Body of pancreas (tissue), 4 donors: Measurements from ENCODE around the gene ST6GALNAC1. TPM values are rescaled to one million over a fixed set of nuclear protein-coding genes. Genes with fewer than 3 reads are reported as not detected.

ENCODE experiments used
- ATAC-seq: fragments of 150-250 bp; one replicate; pipeline ENCODE4 v1.9.1; 2016
- DNase-seq, 4 donors: peaks; one replicate each; pipeline ENCODE4 v3.0.0-alpha.2; 2019
- H3K27ac ChIP-seq, 4 donors: fragments of 200-600 bp; sonication (generic); 1 replicate in 3 of 4; 2 replicates in 1 of 4; pipeline versions ENCODE4 v1.5.1 to v1.6.1; 2016 to 2019; ENCODE audit warnings: mild to moderate bottlenecking in 1 of 4, mixed read lengths in 1 of 4, moderate library complexity in 1 of 4
- H3K27me3 ChIP-seq, 2 donors: fragments of 200-600 bp; sonication (generic); one replicate each; pipeline ENCODE4 v1.6.0; 2016; ENCODE audit warnings: mild to moderate bottlenecking in 1 of 2
- H3K36me3 ChIP-seq, 2 donors: fragments of 200-600 bp; sonication (generic); replicated peaks in 1 of 2; 2 replicates each; pipeline ENCODE4 v1.5.1; 2016; ENCODE audit warnings: low read depth in 2 of 2; ENCODE audit not compliant: insufficient read depth in 1 of 2
- H3K4me1 ChIP-seq: fragments of 200-600 bp; sonication (generic); one replicate; pipeline ENCODE4 v1.6.0; 2016
- H3K4me3 ChIP-seq, 2 donors: fragments of 200-600 bp; sonication (generic); 1 replicate in 1 of 2; 2 replicates in 1 of 2; pipeline ENCODE4 v1.5.1; 2016 to 2019
- H3K9me3 ChIP-seq, 3 donors: fragments of 200-600 bp; sonication (generic); 1 replicate in 2 of 3; 2 replicates in 1 of 3; pipeline ENCODE4 v1.5.1; 2016
- POLR2A ChIP-seq, 3 donors: fragments of 450-650 bp; IDR thresholded peaks; one replicate each; pipeline ENCODE4 v1.6.1; 2016; ENCODE audit warnings: antibody characterized with exemption in 3 of 3, mild to moderate bottlenecking in 2 of 3
- WGBS, 2 donors: methylation state at CpG; one replicate each; pipeline ENCODE4 v1.1.5; 2017; 5-methylcytosine and 5-hydroxymethylcytosine counted together
- intact Hi-C: fragments of 100-400 bp; cut with DNase I; formaldehyde crosslinking; loops from one replicate; pipeline ENCODE4 v1.15.1; 2023
- total RNA-seq, 2 donors: library from RNA; depleted of rRNA; stranded (reverse); fragments of >200 nt; gene quantifications; one replicate each; pipeline ENCODE4 v1.1.0, GENCODE V29; 2016
- TF ChIP-seq, protein P1 (sequence below), 7 experiments: fragments of 450-650 bp in 4 of 7; fragments of 200-600 bp in 3 of 7; sonication (generic) in 3 of 7; IDR thresholded peaks; one replicate each; pipeline ENCODE4 v1.5.1; 2016 to 2019; ENCODE audit warnings: antibody characterized with exemption in 7 of 7

The ST6GALNAC1 gene
- total RNA-seq, 2 donors from 2014 or later, result 9.3 to 13.5 TPM

DNA sequence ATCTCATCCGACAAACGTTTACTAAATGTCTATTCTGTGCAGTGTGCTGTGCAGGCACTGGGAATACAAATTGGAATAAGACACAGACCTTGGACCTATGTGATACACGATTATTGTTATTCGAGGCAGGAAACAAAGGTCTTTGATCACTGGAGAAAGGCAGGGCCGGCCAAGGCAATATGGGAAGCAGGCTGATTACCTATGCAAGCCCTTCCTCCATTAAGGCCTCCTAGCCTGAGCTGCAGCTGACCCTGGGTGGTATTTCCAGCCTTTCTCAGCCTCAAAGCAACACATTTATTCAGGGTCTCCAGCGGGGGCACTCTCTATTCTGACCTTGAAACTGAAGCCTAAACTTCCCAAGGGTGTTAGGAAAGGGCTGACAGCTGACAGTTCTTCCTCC, 13.4 kb downstream of the ST6GALNAC1 start:
- Histone ChIP-seq H3K36me3 (no peaks in the 10 kb centered on the region), H3K4me1 (no peaks in the 10 kb centered on the region), H3K9me3 (no peaks in the 10 kb centered on the region), H3K4me3 (no peak overlapping the region), H3K27me3 (no peaks in the 10 kb centered on the region), H3K27ac (no peak overlapping the region)
- DNase-seq (no peak), ATAC-seq (no peak)
- WGBS, 2 donors, result 61 to 73% methylated on average over 6 of the region's 6 CpGs
- intact Hi-C loops, result no loop called here
- no peak for TF ChIP-seq POLR2A (IDR thresholded peaks at IDR 0.05)
- TF ChIP-seq, protein P1, sequence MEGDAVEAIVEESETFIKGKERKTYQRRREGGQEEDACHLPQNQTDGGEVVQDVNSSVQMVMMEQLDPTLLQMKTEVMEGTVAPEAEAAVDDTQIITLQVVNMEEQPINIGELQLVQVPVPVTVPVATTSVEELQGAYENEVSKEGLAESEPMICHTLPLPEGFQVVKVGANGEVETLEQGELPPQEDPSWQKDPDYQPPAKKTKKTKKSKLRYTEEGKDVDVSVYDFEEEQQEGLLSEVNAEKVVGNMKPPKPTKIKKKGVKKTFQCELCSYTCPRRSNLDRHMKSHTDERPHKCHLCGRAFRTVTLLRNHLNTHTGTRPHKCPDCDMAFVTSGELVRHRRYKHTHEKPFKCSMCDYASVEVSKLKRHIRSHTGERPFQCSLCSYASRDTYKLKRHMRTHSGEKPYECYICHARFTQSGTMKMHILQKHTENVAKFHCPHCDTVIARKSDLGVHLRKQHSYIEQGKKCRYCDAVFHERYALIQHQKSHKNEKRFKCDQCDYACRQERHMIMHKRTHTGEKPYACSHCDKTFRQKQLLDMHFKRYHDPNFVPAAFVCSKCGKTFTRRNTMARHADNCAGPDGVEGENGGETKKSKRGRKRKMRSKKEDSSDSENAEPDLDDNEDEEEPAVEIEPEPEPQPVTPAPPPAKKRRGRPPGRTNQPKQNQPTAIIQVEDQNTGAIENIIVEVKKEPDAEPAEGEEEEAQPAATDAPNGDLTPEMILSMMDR (IDR thresholded peaks at IDR 0.05), result no peak

DNA sequence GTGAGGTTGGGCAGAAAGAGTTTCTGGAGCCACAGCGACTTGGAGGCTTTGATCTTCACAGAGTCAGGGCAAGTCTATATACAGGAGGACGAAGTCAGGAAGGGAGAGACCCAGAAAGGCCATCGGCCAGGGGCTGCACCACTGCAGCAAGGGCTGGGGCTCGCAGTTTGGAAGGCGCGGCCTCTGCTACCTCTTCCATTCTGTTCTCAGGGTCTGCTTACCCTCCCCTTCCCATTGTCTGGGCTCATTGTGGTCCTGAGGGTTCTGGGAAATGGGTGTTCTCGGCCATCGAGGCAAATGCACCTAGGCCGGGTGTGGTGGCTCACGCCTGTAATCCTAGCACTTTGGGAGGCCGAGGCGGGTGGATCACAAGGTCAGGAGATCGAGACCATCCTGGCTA, 16.0 kb downstream of the ST6GALNAC1 start:
- no peak for DNase-seq
- intact Hi-C loops, result loop anchor here (5.0 kb wide), 1 partner anchor 105 kb away; no protein-coding TSS in a partner anchor
- TF ChIP-seq, protein P1 (IDR thresholded peaks at IDR 0.05), result no peak
- no peak for TF ChIP-seq POLR2A (IDR thresholded peaks at IDR 0.05)
- no peak for ATAC-seq
- Histone ChIP-seq H3K9me3 (no peaks in the 10 kb centered on the region), H3K4me3 (no peak overlapping the region), H3K4me1 (peaks cover 3% of the 10 kb centered on the region), H3K27ac (no peak overlapping the region), H3K27me3 (no peaks in the 10 kb centered on the region), H3K36me3 (no peaks in the 10 kb centered on the region)
- WGBS, 2 donors, result 79 to 91% methylated on average over 4 to 13 of the region's 13 CpGs

GRCh38 chr17:76626442-76626841, 17.1 kb downstream of the ST6GALNAC1 start:
- 42 to 68% methylated on average over 9 to 11 of the region's 11 CpGs for WGBS, 2 donors
- H3K27ac ChIP-seq, result no peak overlapping the region
- H3K4me3 ChIP-seq, result no peak overlapping the region
- no peaks in the 10 kb centered on the region for H3K9me3 ChIP-seq
- no peaks in the 10 kb centered on the region for H3K36me3 ChIP-seq
- no peak for DNase-seq
- intact Hi-C loops, result loop anchor here (5.0 kb wide), 1 partner anchor 104 kb away; no protein-coding TSS in a partner anchor
- peaks cover 3% of the 10 kb centered on the region for H3K4me1 ChIP-seq
- ATAC-seq, result no peak
- H3K27me3 ChIP-seq, result no peaks in the 10 kb centered on the region
- no peak for TF ChIP-seq POLR2A (IDR thresholded peaks at IDR 0.05)
- TF ChIP-seq, protein P1 (IDR thresholded peaks at IDR 0.05), result no peak

GRCh38 chr17:76625496-76625895, 18.1 kb downstream of the ST6GALNAC1 start:
- no peak for ATAC-seq
- H3K4me1 ChIP-seq, result peaks cover 3% of the 10 kb centered on the region
- TF ChIP-seq, protein P1 (IDR thresholded peaks at IDR 0.05), result no peak
- no peak for TF ChIP-seq POLR2A (IDR thresholded peaks at IDR 0.05)
- DNase-seq, result no peak
- intact Hi-C loops, result loop anchor here (5.0 kb wide), 1 partner anchor 103 kb away; no protein-coding TSS in a partner anchor
- no peak overlapping the region for H3K4me3 ChIP-seq
- no peaks in the 10 kb centered on the region for H3K9me3 ChIP-seq
- H3K27ac ChIP-seq, result no peak overlapping the region
- H3K36me3 ChIP-seq, result no peaks in the 10 kb centered on the region
- WGBS, 2 donors, result 63 to 72% methylated on average over 5 to 6 of the region's 6 CpGs
- no peaks in the 10 kb centered on the region for H3K27me3 ChIP-seq
